22Rv1 (cell line): ENCODE measurements around the gene MS4A1.

Source experiments
- ZFX ChIP-seq: fragments of 450-650 bp; IDR thresholded peaks from 2 replicates; pipeline ENCODE4 v1.6.1; 2017; ENCODE audit warnings: antibody characterized with exemption, borderline replicate concordance
- TF ChIP-seq, protein P1 (sequence below): fragments of 450-650 bp; IDR thresholded peaks from 2 replicates; pipeline ENCODE4 v1.5.1; 2017; ENCODE audit warnings: mild to moderate bottlenecking

DNA sequence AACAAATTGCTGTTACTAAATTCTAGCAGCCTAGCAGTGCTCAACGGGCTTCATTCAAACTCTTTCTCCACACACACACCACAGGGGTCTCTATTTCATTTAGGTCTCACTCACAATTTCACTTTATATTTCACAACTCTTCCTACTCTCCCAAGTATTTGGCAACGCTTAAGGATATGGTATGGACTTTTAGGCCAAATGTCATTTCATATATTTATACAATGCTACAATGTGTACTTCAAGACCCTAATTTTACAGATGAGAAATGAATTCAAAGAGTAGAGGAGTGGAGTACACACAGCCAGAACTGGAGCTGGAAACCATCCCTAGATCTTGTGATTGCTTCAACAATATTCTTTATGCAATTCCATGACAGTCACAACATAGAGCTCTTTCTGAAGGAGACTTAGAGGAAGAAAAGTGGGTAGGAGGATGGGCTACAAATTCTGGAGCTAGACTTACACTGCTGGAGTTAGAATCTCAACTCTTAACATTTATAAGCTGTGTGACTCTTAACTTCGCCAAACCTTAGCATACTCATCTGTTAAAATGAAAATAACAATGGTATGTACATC, 57.1 kb downstream of the MS4A1 start:
- TF ChIP-seq, protein P1, sequence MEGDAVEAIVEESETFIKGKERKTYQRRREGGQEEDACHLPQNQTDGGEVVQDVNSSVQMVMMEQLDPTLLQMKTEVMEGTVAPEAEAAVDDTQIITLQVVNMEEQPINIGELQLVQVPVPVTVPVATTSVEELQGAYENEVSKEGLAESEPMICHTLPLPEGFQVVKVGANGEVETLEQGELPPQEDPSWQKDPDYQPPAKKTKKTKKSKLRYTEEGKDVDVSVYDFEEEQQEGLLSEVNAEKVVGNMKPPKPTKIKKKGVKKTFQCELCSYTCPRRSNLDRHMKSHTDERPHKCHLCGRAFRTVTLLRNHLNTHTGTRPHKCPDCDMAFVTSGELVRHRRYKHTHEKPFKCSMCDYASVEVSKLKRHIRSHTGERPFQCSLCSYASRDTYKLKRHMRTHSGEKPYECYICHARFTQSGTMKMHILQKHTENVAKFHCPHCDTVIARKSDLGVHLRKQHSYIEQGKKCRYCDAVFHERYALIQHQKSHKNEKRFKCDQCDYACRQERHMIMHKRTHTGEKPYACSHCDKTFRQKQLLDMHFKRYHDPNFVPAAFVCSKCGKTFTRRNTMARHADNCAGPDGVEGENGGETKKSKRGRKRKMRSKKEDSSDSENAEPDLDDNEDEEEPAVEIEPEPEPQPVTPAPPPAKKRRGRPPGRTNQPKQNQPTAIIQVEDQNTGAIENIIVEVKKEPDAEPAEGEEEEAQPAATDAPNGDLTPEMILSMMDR = no peak
- TF ChIP-seq ZFX = no peak
